NCI-H2171 treated with DMSO at 0.1 percent for 48 hours (cell line): Measurements from ENCODE around the gene POLR2J3.
"Not testable (repeated sequence)": the region's sequence is repeated elsewhere in the genome, so short reads cannot be mapped to it uniquely, and the experiment has no call there.

Source experiments
- DNase-seq: peaks from one replicate; lab custom pipeline; 2025; lab: John Stamatoyannopoulos, UW

POLR2J3 gene

DNA sequence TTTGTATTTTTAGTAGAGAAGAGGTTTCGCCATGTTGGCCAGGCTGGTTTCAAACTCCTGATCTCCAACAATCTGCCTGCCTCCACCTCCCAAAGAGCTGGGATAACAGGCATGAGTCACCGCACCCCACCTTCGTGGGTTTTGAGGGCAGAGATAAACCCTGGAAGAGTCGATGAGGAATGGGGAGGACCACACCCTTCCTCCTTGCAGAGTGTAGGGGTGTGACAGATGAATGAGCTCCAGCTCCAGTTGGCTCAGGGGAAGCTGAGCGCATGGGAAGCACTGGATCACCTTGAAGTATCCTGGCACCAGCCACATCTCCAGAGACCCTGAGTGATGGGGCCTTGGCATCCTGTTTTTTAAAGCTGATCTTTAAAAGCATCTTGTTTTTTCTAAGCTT is 11.1 kb upstream of the POLR2J3 start:
- not testable (repeated sequence) for DNase-seq

DNA sequence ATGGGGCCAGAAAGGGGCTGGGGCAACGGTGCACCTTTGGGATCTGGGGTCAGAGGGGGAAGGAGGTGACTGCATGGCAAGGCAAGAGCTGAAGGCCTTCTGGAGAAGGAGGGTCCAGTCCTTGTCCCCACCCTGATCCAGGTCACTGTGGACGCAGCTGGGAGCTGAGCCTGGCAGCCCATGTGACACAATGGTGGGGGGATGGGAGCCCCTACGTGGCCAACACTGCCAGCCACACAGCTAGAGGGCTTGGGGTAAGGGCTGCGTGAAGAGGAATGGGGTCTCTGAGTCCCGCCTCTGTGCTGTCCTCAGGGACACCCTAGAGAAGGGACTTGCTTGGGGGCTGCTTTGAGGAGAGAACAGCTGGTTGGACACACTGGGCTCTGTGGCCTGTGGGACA is 9.3 kb upstream of the POLR2J3 start:
- DNase-seq = not testable (repeated sequence)

DNA sequence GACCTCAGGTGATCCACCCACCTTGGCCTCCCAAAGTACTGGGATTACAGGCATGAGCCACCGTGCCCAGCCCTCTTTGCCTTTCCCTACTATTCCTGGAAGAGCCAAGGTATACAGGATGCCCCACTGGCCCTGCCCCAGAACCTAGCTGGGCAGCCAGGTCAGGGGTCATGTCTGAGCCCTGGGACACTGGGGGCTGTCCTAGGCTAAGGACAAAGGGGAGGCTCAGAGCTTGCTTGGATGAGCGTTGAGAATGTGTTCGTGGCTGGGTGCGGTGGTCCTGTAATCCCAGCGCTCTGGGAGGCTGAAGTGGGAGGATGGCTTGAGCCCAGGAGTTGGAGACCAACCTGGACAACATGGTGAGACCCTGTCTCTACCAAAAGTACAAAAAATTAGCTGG is 6.1 kb upstream of the POLR2J3 start:
- not testable (repeated sequence) for DNase-seq

DNA sequence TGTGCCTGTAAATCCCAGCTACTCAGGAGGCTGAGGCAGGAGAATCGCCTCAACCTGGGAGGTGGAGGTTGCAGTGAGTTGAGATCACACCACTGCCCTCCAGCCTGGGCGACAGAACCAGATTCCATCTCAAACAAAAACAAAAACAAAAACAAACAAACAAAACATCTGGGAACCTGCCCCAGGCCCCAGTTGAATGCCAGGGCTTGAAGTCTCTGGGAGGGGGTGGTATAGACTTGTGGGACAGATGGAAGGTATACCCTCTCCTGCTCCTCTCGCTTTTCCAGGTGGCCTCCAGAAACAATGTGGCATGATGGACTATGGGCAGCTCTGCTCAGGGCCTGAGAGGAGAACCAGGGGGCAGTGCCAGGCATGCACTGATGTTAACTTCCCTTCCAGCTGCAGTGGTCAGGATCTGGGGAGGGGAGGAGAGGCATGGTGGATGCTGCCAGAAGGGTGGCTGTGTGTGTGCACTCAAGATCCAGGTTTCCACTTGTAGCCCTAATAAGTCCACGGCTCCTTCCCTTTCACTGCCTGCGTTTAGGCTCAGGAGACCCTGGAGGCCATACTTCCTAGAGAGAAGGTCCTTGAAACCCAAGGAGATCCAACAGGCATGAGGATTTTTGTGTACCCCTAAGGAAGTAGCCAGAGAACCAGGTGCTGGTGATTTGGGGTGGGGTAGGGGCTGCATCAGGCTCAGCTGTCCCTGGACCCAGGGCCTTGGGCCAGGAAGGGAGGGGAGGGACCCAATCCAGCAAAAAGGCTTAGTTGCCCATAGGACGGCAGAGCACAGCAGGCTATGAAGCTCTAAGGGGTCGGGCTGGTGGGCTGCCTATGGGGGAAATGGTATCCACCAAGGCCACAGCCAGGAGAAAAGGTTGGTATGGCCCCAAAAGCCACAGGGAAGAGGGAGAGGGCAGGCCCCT is 5.2 kb upstream of the POLR2J3 start:
- not testable (repeated sequence) for DNase-seq

DNA sequence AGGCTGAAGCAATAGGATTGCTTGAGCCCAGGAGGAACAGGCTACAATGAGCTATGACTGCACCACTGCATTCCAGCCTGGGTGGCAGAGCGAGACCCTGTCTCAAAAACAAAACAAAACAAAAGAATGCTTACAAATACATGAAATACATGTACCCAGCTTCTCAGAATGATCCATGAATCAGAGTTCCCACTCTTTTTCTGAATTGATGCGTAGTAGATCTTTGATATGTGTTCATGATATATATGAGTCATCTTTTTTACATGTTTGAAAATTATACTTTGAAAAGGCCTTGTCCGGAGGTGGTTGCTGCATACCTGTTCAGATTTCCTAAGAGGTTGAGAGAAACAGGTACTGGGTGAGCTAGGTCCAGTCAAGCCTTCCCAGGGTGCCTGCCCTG is 4.0 kb upstream of the POLR2J3 start:
- not testable (repeated sequence) for DNase-seq

DNA sequence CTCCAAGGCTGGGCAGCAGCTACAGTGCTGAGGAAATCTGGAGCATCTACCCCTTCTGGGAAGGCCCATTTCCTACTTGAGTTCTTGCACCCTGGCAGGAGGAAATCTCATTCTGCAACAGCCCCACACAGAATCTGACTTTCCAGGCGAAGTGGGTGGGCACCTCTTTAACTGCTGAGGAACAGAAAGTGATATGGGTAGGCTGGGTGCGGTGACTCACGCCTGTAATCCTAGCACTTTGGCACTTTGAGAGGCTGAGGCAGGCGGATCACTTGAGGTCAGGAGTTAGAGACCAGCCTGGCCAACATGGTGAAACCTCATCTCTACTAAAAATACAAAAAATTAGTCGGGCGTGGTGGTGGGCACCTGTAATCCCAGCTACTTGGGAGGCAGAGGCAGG is 2.2 kb upstream of the POLR2J3 start:
- DNase-seq = not testable (repeated sequence)

DNA sequence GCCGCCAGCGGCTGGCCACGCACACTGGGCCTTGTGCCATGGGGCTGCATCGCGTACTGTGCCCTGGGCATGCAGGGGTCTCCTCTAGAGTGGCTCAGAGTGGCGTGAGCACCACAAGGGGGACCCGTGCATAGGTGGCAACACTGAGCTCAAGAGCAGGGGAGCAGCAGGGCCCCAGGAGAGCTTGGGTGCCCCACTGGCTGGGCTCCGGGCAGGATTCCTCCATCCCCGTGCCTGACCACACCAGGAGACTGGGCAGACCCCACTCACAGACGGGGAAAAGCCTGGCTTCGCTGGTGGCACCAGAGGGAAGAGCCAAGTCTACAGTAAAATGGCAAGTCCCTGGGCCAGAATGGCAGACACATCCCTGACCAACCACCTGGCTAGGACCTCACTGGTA is 3.8 kb downstream of the POLR2J3 start:
- DNase-seq = not testable (repeated sequence)

DNA sequence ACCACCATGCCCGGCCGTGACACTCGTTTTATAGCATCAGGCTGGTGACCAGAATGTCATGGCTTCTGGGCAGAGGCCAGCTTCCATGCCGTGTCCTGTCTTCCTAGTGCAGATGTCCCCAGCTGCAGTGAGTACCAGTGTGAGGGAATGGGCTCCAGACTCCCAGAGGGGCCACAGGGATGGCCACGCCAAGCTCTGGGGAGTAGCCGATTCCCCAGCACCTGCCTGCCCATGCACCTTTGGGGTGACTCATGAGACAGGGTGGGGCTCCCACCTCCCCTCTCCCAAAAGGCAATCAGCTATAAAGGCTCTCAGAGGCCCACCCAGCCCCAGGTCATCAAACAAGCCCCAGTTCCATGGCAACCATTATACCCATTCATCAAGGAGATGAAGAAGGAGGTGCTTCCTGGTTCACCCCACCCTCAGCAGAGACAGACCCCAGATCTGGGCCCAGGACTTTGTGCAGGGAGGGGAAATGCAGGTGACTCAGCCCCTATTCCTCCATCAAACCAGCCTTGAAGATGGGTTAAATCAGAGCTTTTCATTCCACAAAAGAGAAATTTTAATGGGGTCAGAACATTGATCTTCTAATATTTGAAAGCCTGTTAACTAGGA is 21.5 kb downstream of the POLR2J3 start, which contains the start of gene SPDYE2:
Gene SPDYE2, plus strand, starts transcription at position 419 of the 615 bp plus-strand sequence. CDS start 2,030 bp downstream, outside the sequence.
- not testable (repeated sequence) for DNase-seq

DNA sequence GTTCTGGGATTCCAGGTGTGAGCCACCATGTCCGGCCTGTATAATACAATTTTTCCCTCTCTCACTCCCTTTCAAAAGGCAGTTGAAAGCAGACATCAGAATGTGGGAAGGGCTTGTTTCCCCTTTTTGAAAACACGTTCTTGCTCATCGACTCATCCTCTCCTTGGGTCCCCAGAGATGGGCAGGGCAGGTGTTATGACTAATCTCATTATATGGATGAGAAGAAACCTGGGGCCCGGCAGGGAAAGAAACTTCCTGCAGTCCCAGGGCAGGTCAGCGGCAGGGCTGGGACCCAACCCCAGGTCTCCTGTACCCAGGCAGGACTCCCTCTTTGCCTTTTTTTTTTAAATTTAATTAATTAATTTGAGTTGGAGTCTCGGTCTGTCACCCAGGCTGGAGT is 26.0 kb downstream of the POLR2J3 start:
- not testable (repeated sequence) for DNase-seq

DNA sequence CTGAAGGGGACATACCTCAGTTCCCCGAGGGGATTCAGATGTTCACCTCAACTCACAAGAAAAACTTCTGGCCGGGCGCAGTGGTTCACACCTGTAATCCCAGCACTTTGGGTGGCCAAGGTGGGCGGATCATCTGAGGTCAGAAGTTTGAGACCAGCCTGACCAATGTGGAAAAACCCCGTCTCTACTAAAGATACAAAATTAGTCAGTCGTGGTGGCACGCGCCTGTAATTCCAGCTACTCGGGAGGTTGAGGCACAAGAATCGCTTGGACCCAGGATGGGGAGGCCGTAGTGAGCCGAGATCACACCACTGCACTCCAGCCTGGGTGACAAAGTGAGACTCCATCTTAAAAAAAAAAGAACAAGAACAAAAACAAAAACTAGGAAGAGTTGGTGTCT is 27.1 kb downstream of the POLR2J3 start:
- DNase-seq = not testable (repeated sequence)

DNA sequence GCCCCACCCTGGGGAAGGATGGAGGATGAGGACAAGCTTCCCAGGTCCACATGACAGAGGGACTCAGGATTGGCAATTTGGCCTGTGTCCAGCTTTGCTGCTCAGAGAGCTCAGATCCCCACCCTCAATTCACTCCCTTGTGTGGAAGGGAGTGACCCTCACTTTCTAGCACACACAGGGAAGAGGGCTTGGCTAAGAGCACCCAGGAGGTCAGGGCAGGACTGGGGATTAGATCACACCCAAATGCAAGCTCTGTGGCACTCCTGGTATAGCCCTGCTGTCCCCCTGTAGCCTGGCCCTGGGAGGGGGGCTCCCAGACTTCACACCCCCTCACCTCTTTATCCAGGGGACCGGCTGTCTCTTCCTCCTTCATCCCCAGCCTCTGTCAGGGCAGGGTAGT is 28.0 kb downstream of the POLR2J3 start:
- not testable (repeated sequence) for DNase-seq

DNA sequence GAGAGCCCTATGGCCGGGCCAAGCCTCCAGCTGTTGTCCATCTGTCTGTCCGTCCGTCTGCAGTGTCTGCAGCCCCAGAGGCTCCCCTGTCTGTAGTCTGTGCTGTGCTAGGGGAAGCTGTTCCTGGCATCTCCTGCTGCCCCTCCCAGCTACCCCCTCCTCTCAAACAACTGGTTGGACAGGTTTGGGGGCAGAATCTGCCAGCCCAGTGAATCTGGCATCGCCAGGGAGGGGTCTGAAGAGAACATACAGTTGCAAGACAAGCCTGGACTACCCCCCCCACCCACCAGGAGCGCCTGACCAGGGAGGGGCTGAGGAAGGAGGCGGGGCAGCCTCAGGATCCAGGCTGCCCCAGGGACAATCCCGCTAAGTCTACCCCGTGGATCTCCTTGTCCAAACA is 28.8 kb downstream of the POLR2J3 start, which contains the start of gene UPK3BL2:
Gene UPK3BL2, minus strand, starts transcription at position 101 of the 400 bp plus-strand sequence. Its CDS starts 60 bp downstream, at position 41.
- DNase-seq = not testable (repeated sequence)

DNA sequence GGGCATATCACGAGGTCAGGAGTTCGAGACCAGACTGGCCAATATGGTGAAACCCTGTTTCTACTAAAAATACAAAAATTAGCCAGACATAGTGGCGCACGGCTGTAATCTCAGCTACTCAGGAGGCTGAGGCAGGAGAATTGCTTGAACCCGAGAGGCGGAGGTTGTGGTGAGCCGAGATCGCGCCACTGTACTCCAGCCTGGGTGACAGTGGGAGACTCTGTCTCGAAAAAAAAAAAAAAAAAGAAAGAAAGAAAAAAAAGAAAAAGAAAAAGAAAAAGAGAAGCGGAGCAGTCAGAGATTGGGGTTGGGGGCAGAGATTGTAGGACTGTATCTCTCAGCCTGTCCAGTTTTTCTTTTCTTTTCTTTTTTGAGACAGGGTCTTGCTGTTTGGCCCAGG is 29.6 kb downstream of the POLR2J3 start:
- DNase-seq = not testable (repeated sequence)

DNA sequence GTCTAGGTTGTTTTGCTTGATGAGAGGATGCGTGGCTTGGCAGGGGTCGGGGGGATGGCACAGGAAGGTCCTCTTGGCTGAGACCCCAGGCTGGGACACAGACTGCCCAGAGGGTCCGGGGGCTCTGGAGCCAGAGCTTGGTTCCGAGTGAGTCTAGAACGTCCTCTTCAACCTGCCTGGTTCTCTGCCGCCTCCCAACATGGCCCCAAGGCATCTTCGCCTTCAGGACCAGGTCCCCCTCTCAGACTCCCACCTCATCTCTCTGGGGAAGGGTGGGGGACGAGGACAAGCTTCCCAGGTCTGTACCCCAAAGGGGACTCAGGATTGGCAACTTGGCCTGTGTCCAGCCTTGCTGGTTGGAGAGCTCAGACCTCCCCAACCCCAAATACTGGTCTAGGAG is 30.3 kb downstream of the POLR2J3 start:
- DNase-seq = not testable (repeated sequence)

DNA sequence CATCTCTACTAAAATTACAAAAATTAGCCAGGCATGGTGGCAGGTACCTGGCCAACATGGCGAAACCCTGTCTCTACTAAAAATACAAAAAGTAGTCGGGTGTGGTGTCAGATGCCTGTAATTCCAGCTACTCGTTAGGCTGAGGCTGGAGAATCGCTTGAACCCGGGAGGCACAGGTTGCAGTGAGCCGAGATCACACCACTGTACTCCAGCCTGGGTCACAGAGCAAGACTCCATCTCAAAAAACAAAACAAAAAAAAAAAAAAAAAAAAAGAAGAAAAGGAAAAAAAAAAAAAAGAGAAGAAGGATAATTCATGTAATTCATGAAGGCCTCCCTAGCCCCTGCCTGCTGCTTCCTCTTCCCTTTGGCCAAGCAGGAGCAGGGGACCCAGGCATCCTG is 31.8 kb downstream of the POLR2J3 start:
- not testable (repeated sequence) for DNase-seq

DNA sequence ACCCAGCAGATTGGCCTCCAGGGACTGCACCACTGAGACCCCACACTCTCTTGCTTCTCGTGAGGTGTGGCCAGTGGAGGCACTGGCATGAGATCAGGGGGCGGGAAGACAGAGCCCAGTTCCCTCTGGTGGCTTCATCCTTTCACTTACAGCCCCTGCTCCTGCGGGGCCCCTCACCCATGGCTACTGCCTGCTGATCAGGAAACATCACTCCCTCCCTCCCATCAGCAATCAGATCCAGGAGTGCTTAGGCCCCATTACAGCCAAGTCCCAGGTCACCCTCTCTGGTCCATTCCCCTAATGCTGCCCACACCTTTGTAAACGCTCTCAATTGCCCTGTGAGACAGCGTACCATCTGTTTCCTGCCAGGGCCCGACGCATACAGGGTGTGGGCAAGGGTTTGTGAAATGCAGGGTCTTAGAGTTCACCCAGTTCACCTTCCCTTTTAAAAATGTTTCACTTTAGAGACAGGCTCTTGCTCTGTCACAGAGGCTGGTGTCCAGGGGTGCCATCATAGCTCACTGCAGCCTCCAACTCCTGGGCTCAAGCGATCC is 37.2 kb downstream of the POLR2J3 start:
- DNase-seq = not testable (repeated sequence)

DNA sequence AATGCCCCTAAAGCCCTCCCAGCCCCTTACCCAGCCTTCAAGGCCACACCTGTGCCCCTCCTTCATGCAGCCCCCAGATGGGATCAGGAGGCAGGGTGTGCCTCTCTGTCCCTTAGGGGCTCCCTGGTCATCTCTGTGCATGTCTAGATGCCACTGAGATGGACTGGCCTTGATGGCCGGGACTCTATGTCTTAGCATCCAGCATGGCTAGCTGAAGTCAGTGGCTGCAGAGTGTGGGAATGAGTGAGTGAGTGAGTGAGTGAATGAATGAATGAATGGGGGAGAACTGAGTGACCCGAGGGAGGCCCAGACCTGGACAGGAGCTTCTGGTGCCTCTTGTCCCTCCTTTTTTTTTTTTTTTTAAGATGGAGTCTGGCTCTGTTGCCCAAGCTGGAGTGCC is 40.3 kb downstream of the POLR2J3 start:
- not testable (repeated sequence) for DNase-seq

DNA sequence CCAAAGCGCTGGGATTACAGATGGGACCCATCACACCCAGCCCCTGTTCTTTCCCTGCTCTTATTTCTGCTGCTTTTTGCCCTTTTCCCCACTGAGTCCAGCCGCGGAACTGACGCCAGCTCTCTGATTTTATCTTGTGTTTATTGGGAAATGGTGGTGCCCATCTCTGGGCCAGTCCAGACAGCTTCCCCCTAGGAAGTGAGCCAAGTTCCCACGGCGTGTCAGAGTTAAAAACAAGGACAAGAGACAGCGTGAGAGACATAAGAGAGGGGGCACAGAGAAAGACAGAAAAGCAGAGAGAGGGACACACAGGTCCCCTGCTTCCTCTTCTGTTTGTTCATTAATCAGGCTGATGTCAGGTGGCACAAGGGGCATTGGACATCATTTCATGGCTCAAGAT is 40.8 kb downstream of the POLR2J3 start:
- not testable (repeated sequence) for DNase-seq

DNA sequence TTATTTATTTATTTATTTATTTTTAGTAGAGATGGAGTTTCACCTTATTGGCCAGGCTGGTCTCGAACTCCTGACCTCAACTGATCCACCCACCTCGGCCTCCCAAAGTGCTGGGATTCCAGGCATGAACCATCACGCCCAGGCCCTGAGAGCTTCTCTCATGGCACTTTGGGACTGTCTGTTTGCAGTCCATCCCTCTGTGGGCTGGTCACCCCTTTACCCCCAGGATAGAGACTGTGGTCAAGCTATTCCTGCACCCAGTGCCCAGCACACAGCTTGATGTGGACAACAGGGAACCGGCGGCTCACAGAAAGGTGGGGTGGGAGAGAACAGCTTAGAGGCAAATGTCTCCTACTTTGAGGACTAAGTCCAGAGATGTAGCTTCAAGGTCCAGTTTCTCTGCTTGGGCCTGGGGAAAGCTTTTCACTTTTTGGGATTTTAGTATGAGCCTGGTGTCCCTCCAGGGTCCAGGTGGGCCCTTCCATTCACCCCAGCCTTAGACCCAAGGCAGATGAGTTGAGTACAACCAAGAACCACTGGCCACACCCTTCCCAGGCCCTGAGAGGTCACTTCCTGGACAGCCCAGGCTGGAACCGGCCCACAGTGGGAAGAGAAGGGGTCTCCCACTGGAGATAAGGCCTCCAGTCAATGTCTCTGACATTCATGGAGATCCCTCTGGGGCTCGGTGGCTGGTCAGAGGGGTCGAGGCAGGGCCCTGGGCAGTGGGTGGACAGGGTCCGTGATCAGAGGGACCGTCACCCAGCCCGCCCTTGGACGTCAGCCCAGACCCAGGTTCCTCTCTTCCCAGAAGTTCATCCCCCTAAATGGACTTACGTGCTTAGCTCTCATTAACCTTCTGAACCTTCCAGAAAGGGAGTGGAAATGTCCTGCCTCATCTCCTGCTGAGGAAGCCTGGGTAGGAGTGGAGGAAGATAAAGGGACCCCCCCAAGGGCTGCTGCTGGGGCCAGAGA is 44.3 kb downstream of the POLR2J3 start:
- DNase-seq = not testable (repeated sequence)

DNA sequence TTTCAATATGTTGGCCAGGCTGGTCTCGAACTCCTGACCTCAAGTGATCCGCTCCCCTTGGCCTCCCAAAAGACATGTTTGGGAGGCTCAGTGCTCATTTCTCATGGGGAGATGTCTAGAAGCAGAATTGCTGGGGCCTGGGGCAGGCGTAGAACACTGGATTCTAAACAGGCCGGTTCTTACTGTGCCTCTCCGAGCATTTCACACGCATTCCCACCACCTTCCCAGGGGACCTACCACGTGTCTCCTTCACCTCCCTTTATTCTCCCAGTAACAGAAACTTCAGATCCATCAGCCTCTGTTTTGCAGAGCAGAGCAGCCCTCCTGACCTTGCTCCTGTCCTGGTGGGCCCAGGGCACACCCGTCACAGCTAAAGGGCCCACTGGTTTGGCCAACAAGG is 45.2 kb downstream of the POLR2J3 start:
- not testable (repeated sequence) for DNase-seq

DNA sequence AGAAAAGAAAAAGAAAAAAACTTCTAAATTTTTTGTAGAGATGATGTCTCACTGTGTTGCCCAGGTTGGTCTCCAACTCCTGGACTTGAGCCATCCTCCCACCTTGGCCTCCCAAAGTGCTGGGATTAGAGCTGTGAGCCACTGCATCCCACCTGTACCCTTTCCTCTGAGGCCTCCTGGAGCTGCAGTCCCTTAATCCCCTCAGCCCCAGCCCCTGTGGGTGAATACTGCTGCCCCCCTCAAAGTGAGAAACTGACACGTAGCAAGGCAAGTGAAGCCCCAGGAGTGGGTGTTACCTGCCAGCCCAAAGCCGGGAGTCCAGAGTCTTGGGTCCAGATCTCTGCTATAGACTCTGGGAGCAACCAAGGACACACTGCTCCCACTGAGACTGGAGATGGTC is 47.6 kb downstream of the POLR2J3 start:
- DNase-seq = not testable (repeated sequence)
